HTR-8/SVneo (cell line): ENCODE data around the gene CDCA3.

Experiments
- DNase-seq: peaks from one replicate; pipeline ENCODE4 v3.0.0; 2011; ENCODE audit warnings: low spot score, mixed read lengths; ENCODE audit not compliant: insufficient read length
- FAIRE-seq: peaks from 2 replicates; lab custom pipeline; 2011; peaks lifted over from hg19 to GRCh38; lab: Jason Lieb, UNC

The CDCA3 gene

DNA sequence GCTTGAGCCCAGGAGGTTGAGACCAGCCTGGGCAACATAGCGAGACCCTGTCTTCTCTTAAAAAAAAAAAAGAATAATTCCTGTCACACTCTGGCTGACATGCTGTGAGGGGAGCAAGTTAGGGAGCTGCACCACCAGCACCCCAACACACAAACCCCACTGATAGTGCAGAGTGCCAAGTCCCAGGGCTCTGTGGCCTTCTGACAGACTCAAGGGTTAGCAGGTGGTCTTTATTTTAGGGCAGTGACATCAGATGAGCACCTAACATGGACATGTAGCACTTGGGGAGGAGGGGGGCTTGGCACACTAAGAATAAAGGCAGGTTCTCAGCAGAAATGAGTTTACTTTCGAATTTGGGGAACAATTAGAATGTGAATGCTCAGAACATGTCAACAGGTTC, 7.7 kb upstream of the CDCA3 start:
- FAIRE-seq, result no peak

DNA sequence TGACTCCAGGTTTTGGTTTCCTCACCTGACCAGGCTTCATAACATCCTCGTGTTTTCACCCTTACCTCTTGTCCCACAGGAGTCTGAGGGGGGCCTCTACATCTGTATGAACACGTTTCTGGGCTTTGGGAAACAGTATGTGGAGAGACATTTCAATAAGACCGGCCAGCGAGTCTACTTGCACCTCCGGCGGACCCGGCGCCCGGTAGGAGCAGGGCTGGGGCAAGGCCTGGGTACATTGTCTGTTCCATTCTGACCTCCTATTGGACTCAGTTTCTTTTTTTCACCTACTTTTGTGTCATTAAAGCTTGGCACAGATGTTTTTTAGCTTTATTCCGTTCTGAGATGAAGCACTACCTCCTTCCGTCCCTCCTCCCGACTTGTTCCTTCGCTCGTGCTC, 4.2 kb upstream of the CDCA3 start:
- no peak for DNase-seq
- no peak for FAIRE-seq

More for the DNA sequence above, 7.7 kb upstream of the CDCA3 start:
- no peak for DNase-seq

DNA sequence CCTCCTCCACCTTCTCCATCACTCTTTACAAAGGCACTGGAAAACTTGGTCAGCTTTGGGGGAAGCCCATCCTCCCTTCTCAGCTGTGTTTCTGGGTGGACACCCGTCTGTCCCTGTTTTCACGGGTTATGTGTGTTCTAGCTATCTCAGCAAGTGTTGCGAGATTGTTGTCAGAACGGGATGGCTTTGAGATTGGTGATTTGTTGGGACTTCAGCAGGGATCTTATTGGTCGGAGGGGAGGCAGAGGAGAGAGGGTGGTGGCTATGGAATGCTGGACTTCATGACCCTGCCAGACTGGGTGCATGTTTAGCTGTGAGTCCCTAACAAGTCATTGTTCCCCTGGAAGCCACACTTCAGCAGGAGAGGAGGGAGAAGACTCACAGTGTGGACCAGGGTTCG, 3.0 kb upstream of the CDCA3 start:
- DNase-seq (no peak), FAIRE-seq (no peak)

DNA sequence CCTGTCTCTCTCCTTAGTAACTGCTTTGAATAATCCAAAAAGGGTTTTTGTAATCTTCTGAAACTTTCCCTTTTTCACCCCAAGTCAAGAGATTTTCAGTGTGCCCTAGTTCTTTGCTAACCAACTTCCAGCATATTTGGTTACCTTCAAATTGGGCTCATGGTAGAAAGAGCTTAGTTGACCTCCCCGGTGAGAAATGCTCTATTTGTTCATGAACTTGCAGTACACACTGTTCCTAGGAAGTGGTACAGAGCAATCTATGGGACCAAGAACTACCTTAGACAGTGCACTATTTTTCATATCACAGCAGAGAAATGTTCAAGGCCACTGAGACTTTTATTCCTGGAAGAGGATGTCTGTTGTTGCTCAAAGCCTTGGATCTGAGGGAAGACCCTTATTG, 2.5 kb upstream of the CDCA3 start:
- FAIRE-seq (no peak), DNase-seq (no peak)

DNA sequence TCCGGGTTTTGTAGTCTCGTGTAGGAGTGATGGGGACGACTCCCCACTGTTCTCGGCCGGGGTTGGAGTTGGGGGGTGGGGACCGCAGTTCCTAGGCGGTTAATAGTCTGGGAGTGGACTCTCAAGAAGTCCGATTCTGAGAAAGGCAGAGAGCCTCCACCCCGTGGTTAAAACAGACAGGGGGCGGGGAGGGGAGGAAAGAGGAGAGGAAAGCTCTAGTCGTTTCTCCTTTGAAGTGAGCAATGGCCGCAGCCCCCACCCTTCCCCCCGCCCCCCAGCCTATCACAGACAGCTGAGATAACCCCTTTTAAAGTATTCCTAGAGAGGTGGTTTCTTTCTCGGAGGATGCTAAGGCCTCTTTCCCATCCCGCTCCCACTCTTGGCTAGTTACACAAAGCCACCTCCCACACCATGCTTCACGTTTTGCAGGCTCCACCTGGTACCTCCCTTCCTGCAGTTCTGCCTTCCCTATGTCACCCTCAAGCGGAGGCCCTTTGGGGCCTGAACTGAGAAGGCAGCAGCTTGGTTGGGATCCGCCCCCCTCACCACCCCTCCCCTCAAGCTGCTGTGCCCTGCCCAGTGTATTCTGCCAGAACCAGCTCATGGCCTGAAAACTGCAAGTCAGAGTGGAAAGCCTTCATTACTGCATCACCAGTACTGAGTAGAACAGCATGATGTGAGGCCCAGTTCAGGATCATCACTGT, 1.7 kb upstream of the CDCA3 start:
- peak; percentile 58 for DNase-seq
- peak; percentile 59 for FAIRE-seq

DNA sequence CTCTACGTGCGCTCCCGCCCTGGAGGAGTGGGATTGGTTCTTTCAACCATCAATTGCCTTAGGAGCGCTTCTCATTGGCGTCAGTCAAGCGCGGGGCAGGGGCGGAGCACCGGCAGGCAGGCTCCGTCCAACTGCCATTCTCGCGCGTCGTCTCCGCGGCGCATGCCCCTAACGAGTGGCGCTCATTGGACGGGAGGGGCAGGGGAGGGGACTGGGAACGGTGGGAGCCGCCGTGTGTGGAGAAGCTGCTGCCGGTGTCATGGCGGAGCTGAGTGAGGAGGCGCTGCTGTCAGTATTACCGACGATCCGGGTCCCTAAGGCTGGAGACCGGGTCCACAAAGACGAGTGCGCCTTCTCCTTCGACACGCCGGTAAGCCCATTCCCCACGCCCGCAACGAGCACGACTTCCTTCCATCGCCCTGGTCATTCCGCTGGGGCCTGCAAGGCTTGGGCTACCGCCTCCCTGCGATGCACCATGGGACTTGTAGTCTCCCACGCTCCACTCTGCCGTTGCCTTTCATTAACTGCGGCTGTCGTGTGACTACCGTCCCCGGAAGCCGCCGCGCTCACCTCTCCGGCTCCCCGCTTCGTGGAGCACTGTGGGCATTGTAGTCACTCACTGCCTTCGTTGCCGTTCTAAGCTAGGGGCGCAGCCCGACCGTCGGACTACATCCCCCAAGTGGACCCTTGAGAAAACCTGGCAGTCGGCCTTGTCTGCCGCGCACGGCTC, 1.0 kb upstream of the CDCA3 start, which contains the start of gene USP5:
Gene USP5, plus strand, starts transcription at position 230 of the 730 bp plus-strand sequence. Its CDS starts 30 bp downstream, at position 260.
- DNase-seq (peak; percentile 100), FAIRE-seq (peak; percentile 98)

DNA sequence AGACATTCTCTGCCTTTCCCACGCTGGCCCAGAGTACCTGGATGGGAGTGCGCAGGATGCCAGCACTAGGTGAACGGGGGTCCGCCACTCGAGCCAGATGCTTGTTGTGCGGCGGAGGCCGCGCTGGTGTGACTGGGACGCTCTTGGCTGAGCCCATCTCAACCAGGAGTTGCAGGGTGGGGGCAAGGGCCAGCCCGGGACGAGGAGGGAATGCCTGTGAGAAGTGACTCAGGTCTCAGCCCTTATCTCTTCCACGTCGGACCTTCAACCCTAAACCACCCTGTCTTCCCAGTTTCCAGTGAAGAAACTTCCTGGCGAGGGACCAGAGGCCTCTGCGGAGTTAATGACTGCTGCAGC, 312 bp downstream of the CDCA3 start:
- no peak for FAIRE-seq
- no peak for DNase-seq

DNA sequence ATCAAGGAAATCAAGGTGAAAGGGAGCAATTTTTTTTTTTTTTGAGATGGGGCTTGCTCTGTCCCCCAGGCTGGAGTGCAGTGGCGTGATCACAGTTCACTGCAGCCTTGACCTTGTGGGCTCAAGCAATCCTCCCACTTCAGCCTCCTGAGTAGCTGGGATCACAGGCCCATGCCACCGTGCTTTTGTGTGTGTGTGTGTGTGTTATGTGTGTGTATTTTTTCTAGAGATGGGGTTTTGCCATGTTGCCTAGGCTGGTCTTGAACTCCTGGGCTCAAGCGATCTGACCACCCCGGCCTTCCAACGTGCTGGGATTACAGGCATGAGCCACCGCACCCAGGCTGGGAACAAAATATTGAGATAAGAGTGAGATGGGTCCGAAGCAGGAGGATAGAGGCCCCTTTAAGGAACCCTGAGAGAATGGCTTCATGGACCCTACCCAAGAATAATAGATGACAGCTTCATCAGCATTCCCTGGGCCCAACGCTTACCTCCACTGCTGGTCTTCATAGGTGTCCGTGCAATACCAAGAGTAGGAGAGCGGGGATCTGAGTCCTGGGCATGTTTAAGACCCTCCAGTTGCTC, 1.0 kb downstream of the CDCA3 start:
- DNase-seq (no peak), FAIRE-seq (no peak)

DNA sequence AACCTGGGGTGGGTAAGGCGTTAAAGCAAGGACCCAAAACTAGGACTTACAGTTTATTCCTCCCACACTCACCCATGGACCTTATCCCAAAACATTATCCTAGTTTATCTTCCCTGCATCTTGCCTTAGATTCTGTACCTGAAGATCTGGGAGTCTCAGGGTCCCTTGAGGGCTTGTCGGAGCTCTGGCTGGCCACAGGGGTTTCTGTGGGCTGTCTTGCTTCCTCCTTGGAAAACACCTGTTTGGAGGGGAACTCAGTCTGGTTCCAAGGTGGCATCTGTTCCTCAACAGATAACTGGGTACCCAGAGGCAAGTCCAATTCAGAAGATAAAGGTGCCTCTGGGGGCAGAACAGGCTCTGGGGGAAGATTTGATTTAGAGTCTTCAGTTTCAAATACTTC, 1.7 kb downstream of the CDCA3 start:
- FAIRE-seq (no peak), DNase-seq (no peak)

DNA sequence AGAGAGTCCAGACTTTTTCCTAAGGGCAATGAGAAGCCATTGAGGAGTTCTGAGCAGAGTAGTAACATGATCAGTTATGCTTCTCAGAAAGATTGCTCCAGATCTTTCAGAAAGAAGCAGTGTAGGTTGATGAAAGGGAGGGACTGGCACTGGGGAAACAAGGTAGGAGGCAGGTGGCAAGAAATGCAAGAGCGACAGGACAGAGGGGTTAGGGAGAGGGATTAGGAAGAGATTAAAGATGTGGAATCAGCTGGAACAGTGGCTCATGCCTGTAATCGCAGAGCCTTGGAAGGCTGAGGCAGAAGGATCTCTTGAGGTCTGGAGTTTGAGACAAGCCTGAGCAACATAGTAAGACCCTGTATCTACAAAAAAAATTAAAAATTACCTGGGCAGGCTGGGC, 3.4 kb downstream of the CDCA3 start:
- DNase-seq, result no peak
- no peak for FAIRE-seq

DNA sequence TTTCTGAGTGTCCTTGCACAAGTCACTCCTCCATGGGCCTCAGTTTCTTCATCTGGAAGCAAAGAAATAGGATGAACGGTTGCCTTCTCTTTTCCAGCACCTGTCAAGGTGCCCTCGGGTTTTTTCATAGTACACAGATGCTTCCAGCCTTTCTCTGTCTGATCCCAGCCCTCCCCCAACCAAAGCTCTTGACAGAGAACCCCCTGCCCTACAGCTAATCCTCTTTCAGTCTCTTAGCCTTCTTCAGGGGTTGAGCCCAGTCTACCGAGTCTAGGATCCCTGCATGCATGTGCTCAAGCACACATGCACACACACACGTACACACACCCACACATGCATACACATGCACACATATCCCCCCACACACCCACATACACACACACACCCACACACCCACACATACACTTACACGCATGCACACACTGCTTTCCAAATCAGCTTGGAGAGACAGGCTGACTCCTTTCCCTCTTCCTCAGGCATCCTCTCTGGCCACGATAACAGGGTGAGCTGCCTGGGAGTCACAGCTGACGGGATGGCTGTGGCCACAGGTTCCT, 4.7 kb downstream of the CDCA3 start:
- peak; percentile 81 for FAIRE-seq
- DNase-seq, result no peak

DNA sequence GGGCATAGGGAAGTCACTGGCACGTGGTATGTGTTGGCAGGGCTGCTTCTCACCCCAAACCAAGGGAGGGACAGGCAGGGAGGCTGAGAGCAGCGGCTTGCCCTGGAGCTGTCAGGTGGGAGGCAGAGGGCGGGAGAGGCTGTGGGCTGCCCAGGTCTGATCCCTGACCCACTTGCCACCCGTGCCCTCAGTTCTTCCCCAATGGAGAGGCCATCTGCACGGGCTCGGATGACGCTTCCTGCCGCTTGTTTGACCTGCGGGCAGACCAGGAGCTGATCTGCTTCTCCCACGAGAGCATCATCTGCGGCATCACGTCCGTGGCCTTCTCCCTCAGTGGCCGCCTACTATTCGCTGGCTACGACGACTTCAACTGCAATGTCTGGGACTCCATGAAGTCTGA, 5.7 kb downstream of the CDCA3 start:
- FAIRE-seq (peak; percentile 58), DNase-seq (no peak)

DNA sequence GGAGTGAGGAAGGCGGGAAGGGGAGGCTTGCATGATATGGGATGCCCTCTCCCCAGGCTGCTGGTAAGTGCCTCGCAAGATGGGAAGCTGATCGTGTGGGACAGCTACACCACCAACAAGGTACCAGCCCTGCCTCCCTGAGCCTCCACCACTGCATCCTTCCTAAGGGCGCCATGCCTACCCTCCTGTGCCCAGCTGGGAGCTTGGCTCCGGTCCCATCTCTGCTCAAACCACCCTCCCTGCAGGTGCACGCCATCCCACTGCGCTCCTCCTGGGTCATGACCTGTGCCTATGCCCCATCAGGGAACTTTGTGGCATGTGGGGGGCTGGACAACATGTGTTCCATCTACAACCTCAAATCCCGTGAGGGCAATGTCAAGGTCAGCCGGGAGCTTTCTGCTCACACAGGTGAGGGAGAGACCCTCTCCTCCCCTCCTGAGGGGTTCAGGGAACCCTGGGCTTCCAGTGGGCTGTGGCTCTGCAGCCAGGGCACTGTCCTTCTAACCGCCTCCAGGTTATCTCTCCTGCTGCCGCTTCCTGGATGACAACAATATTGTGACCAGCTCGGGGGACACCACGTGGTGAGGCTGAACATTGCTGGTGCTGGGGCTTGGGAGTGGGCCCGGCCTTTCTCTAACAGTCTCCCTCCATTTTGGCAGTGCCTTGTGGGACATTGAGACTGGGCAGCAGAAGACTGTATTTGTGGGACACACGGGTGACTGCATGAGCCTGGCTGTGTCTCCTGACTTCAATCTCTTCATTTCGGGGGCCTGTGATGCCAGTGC, 7.8 kb downstream of the CDCA3 start:
- FAIRE-seq (no peak), DNase-seq (no peak)

DNA sequence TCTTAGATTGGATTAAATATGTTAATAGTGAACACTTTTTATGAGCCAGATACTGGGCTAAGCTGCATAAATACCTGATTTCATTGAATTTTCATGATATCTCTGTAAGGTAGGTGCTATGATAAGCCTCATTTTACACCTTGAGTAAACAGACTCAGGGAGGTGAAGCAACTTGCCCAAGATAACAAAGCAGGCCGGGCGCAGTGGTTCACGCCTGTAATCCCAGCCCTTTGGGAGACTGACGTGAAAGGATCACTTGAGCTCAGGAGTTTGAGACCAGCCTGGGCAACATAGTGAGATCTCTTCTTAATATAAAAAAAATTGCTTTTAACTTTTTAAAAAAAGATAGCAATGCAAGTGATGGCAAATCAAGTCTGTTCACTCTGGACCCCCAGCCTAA, 9.0 kb downstream of the CDCA3 start:
- DNase-seq, result no peak
- FAIRE-seq, result no peak

DNA sequence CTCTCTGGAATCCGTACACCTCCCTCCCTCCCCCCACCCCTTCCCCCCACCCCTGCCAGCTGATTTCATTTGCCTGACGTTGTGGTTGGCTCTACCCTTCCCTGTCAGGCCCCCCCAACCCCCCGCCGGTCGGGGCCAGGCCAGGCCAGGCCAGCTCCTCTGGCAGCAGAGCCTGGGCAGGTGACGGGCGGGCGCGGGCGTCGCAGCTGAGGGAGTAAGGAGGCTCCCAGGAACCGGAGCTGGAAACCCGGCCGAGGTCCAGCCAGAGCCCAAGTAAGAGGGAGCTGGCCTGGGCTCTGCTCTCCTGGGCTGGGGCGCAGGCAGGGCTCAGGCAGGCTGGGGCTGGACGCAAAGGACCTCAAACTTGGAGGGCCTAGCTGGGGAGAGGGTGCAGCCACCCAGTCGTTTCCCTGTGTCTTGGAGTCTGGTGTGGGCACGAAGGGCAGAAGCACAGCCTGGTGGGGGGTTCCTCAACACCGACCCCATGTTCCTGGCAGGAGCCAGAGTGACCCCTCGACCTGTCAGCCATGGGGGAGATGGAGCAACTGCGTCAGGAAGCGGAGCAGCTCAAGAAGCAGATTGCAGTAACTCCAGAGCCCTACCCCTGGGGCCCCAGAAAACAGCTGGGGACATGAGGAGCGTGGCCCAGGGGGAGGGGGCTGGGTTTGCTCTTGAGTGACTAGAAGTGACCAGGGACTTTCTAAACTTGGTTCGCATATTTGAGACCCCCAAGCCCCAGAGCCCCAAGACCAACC, 10.1 kb downstream of the CDCA3 start, which contains the start of gene GNB3:
Gene GNB3, plus strand, starts transcription at position 165 of the 755 bp plus-strand sequence. Its CDS starts 363 bp downstream, at position 528.
- DNase-seq, result no peak
- FAIRE-seq, result no peak

DNA sequence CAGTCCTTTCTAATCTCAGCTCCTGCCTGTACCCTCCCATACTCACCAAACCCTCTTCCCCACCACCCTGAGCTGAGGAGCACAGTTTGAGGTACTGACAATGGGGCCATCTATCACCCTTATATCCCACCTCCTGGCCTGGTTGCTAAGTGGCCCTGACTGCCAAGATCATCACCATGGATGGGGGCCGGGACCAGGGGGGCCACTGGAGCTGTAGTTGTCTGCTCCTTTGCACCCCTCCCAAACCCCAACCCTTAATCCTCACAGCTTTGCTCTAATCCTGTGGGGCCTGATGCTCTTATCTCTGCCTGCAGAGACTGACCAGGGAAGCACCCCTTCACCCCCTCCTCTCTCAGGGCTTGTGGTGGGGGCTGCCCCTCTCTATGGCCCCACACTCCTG, 10.8 kb downstream of the CDCA3 start:
- DNase-seq, result no peak
- no peak for FAIRE-seq

DNA sequence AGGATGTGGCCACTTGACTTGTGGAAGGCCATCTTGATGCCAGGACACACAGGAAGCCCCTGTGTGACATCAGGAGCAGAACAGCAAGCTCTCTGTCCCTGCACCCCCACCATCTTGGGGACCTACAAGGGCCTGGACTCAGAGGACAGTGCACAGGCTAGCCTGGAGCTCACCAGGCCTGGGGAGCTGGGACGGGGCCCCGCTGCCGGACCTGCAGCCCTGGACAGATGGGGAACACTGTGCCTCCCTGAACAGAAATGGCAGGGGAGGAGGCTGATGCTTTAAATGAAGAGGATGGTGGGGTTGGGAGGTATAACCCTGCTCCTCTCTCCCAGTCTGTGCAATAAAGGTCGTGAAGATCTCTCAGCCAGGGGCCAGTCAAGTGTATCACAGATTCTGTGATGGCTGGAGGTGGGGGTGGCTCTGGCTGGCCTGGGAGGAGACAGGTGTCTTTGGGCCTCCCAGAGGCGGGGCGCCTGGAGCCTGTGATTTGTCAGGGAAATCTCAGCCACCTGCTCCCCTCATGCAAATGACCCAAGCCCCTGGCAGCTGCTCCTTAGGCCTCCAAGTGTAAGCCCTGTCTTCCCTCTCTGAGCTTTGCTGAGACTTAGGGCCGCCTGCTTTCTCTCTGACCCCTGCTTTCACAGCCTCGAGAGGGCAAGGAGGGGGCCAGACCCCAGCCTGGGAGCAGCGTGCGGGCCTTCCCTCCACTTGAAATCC, 11.4 kb downstream of the CDCA3 start:
- no peak for DNase-seq
- FAIRE-seq, result no peak

DNA sequence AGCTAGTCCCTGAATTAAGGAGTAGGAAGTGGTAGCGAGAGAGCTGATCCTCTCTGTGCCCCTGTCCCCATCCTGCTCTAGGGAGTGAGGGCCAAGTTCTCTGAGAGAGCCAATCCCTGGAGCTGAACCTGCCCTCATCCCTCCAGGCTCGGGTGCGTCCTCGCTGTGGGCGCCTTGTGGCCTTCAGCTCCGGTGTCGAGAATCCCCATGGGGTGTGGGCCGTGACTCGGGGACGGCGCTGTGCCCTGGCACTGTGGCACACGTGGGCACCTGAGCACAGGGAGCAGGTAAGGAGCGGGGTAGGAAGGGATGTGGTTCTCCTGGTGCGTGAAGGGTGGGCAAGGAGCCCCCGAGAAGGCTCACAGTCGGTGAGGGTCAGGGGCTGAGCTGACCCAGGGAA, 12.2 kb downstream of the CDCA3 start:
- DNase-seq, result no peak
- no peak for FAIRE-seq
